RWPE1 (cell line): ENCODE results near the gene CYP3A7.
"Not testable (repeated sequence)": the region's sequence is repeated elsewhere in the genome, so short reads cannot be mapped to it uniquely, and the experiment has no call there.

ENCODE experiments used
- CTCF ChIA-PET: fragments of 350-600 bp; sonication (Branson Sonifier 250); formaldehyde crosslinking; extraction: SDS; loops from one replicate; lab custom pipeline; 2021; lab: Yijun Ruan, JAX
- POLR2A ChIA-PET: fragments of 400-600 bp; formaldehyde crosslinking; extraction: SDS; loops from one replicate; lab custom pipeline; 2020; ENCODE audit warnings: antibody characterized with exemption; ENCODE audit not compliant: low non-redundant PET; lab: Yijun Ruan, JAX
- DNase-seq: peaks from one replicate; pipeline ENCODE4 v3.0.0; 2012; ENCODE audit warnings: low spot score
- H3K27ac ChIP-seq: fragments of 450-650 bp; 2 replicates; pipeline ENCODE4 v1.5.1; 2017
- TF ChIP-seq, protein P1 (sequence below): fragments of 450-650 bp; conservative IDR thresholded peaks from 2 replicates; pipeline ENCODE4 v1.5.1; 2017; ENCODE audit warnings: low read depth, mild to moderate bottlenecking

Gene CYP3A7

DNA sequence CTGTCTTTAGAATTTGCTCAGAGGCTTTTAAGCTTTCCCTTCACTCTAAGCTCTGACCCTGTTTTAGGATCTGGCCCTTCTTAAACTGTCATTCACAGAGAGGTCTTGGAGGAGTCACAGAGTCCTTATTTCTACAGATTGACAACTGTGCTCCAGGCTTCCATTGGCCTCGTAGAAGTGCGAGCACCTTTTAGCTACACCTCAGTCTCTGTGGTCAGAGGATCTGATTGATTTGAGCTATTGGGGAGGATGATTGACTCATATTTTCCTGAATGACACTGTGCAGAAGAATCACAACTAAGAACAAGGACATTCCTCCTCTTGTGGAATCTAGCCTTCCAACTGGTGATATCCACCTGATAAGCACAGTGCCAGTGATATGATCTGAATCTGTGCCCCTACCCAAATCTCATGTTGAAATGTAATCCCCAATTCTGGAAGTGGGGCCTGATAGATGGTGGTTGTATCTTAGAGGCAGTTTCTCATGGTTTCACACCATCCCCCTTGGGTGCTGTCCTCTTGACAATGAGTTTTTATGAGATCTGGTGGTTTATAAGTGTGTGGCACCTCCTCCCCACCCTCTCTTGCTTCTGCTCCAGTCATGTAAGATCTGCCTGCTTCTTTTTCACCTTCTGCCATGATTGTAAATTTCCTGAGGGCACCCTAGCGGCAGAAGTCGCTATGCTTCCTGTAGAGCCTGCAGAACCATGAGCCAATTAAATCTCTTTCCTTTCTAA is 3.2 kb downstream of the CYP3A7 start:
- no peak for DNase-seq
- H3K27ac ChIP-seq = no peak overlapping the region
- TF ChIP-seq, protein P1, sequence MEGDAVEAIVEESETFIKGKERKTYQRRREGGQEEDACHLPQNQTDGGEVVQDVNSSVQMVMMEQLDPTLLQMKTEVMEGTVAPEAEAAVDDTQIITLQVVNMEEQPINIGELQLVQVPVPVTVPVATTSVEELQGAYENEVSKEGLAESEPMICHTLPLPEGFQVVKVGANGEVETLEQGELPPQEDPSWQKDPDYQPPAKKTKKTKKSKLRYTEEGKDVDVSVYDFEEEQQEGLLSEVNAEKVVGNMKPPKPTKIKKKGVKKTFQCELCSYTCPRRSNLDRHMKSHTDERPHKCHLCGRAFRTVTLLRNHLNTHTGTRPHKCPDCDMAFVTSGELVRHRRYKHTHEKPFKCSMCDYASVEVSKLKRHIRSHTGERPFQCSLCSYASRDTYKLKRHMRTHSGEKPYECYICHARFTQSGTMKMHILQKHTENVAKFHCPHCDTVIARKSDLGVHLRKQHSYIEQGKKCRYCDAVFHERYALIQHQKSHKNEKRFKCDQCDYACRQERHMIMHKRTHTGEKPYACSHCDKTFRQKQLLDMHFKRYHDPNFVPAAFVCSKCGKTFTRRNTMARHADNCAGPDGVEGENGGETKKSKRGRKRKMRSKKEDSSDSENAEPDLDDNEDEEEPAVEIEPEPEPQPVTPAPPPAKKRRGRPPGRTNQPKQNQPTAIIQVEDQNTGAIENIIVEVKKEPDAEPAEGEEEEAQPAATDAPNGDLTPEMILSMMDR = no peak
- ChIA-PET POLR2A (no interaction called here), CTCF (interaction anchor here (0.6 kb wide), 1 partner anchor 1718 kb away, joined by 4 read pairs; no protein-coding TSS in a partner anchor)

- POLR2A ChIA-PET = no interaction called here
- CTCF ChIA-PET = interaction anchor here (0.5 to 0.9 kb wide), 2 partner anchors 35 to 107 kb away, joined by 3 read pairs; no protein-coding TSS in a partner anchor
- TF ChIP-seq, protein P1 = no peak
- no peak overlapping the region for H3K27ac ChIP-seq
- DNase-seq = no peak
Measured at GRCh38 chr7:99730992-99731391, 4.0 kb downstream of the CYP3A7 start.

DNA sequence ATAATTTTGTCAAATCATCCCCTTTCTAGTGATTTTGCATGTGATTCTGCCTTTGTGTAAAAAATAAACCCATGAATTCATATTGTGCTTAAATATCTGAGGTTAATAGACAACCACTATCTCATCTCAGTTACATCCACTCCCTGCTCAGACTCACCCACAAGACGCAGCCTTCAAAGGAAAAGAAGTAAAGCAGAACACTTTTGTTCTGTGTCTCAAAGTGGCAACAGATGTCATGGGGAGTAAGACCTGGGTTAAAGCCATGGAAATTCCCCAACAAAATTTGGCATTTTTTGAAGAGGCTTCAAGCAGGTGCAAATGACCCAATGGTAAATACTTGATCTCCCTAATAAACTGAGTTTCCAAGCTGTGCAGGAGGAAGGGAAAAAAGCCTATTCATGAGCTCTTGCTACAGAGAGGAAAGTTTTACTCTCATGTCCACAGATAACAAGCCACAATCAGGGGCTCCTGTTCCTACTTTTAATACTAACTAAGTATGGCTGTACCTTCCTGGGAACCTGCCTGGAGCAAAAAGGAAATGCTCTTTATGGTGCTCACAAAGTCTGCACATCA is 4.7 kb downstream of the CYP3A7 start:
- ChIA-PET POLR2A (no interaction called here), CTCF (interaction anchor here (0.5 to 0.9 kb wide), 3 partner anchors 14 to 108 kb away, joined by 3 to 5 read pairs (median 3); no protein-coding TSS in a partner anchor)
- TF ChIP-seq, protein P1 = no peak
- DNase-seq = no peak
- H3K27ac ChIP-seq = peak overlapping the region; percentile 57; the same call in 1 of the 2 replicates

DNA sequence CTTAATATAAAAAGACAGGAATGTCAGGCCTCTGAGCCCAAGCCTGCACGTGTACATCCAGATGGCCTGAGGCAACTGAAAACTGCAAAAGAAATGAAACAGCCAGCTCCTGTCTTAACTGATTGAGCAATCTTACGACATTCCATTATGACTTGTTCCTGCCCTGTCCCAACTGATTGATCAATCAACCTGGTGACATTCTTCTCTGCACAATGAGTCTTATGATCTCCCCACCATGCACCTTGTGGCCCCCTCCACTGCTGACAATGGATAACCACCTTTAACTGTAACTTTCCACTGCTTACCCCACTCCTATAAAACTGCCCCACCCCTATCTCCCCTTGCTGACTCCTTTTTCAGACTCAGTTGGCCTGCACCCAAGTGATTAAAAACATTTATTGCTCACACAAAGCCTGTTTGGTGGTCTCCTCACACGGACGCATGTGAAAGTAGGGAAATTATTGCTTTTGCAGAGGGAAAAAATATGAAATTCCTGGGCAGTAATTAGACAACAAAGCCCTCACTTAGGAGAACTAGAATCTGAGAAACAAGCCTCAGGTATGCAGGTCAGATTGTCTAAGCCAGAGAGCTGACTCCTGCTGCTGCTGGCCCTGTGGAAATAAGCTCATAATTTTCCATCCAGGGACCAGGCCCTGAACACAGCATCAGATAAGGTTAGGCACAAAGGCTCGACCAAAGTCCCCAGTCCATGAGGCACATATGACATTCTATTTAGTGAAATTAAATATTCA is 5.3 kb downstream of the CYP3A7 start:
- CTCF ChIA-PET = interaction anchor here (0.8 kb wide), 1 partner anchor 14 kb away, joined by 5 read pairs; no protein-coding TSS in a partner anchor
- H3K27ac ChIP-seq = peak overlapping the region; percentile 57
- POLR2A ChIA-PET = no interaction called here
- TF ChIP-seq, protein P1 = no peak
- DNase-seq = peak; percentile 62

DNA sequence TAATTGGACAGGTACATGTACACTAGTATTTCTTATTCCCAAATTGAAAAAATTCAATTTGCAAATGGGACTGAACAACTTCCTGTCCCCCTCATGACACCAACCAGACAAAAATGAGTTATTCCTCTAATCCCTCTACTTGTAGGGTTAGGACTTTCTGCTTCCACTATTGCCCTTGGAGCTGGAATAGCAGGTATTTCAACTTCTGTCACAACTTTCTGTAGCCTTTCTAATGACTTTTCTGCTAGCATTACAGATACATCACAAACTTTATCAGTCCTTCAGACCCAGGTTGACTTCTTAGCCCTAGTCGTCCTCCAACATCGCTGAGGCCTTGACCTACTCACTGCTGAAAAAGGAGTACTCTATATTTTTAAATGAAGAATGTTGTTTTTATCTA is 6.4 kb downstream of the CYP3A7 start:
- CTCF ChIA-PET = interaction anchor here (0.7 kb wide), 1 partner anchor 63 kb away, joined by 3 read pairs; no protein-coding TSS in a partner anchor
- POLR2A ChIA-PET = no interaction called here
- H3K27ac ChIP-seq = no peak overlapping the region
- DNase-seq = no peak
- TF ChIP-seq, protein P1 = no peak

DNA sequence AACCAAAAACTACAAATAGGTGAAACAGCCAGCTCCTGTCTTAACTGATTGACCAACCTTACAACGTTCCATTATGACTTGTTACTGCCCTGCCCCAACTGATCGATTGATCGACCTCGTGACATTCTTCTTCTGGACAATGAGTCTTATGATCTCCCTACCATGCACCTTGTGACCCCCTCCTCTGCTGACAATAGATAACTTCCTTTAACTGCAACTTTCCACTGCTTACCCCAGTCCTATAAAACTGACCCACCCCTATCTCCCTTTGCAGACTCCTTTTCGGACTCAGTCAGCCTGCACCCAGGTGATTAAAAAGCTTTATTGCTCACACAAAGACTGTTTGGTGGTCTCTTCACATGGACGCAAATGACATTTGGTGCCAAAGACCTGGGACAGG is 11.8 kb downstream of the CYP3A7 start:
- CTCF ChIA-PET, DNase-seq, H3K27ac ChIP-seq, POLR2A ChIA-PET: not testable (repeated sequence)
